ENCODE results near the gene NDRG3.
A peak's percentile ranks its signal among the peaks of the same experiment; 100 is the strongest.

The NDRG3 gene

DNA sequence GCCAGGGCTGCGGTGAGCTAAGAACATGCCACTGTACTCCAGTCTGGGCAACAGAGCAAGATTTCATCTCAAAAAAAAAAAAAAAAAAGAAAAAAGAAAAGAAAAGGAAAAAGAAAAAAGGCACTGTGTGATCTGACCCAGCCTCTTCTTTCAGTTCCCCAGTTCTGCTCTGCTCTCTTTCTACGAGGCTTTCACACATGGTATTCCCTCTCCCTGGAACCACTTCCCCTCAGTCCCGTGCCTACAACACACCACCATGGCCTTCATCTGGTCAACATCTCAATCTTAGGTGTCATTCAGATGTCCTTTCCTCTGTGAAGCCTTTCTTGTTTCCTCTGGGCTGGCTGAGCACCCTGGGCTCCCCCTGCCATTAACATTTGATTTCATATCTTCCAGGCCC lies 29.9 kb upstream of the NDRG3 start:
- no peak overlapping the region for H3K4me3 ChIP-seq (ENCODE audit: low read depth, low read length)
- TF ChIP-seq, protein P1, sequence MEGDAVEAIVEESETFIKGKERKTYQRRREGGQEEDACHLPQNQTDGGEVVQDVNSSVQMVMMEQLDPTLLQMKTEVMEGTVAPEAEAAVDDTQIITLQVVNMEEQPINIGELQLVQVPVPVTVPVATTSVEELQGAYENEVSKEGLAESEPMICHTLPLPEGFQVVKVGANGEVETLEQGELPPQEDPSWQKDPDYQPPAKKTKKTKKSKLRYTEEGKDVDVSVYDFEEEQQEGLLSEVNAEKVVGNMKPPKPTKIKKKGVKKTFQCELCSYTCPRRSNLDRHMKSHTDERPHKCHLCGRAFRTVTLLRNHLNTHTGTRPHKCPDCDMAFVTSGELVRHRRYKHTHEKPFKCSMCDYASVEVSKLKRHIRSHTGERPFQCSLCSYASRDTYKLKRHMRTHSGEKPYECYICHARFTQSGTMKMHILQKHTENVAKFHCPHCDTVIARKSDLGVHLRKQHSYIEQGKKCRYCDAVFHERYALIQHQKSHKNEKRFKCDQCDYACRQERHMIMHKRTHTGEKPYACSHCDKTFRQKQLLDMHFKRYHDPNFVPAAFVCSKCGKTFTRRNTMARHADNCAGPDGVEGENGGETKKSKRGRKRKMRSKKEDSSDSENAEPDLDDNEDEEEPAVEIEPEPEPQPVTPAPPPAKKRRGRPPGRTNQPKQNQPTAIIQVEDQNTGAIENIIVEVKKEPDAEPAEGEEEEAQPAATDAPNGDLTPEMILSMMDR (IDR thresholded peaks at IDR 0.05; ENCODE audit: low read depth, low read length): no peak

DNA sequence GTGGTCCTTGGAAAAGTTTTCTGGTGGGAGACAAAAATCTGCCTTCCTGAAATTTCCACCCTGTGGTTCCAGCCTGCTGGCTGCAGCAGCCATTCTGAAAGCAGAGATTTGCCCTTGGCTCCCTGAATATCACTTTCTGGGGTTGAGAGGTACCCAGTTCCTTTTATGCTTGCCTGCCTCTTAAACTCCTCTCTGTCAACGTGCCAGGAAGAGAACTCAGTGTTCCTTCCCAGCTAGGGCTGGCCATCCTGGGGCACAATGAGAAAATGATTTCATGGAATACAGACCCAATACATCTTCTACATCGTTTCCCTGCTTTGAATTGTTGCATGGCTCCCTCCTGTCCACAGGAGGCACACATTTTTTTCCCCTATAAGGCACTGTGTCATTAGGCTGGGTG lies 29.3 kb upstream of the NDRG3 start:
- TF ChIP-seq, protein P1 (IDR thresholded peaks at IDR 0.05; ENCODE audit: low read depth, low read length): no peak
- no peak overlapping the region for H3K4me3 ChIP-seq (ENCODE audit: low read depth, low read length)

DNA sequence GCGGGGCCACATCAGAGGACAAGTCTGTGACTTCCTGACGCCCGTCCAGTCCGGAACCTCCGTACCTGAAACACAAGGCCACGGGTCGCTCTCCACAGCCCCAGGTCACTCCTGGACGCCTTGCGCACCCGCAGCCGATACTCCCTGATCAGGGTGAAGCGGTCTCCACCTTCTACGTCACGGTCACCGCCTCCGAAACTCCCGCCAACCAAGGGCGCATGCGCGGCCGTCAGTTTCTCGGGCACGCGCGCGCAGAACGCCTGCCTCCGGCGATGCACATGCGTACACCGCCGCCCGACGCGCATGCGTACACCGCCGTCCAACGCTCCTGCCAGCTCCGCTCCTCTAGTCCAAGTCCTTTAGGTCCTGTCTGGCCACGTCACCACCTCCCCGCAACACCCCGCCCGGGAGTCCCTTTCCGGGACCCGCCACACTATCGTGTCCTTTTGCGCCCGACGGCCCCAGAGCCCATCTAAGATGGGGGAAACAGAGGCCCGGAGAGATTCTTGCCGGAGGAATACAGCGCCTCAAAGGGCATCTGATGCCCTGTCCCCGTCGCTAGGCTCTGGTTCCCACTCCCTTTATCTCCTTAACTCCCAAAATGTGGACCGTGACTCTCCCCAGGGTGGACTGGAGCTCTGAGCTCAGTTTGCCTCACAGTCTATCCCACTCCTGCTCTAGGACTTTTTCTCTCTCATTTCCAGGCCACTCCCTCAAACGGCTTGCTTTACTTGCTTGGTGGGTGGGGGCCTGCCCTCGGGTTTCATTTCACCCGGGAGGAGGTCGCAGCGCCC lies 27.9 kb upstream of the NDRG3 start, which contains the start of gene DSN1:
Gene DSN1, minus strand, starts transcription at position 167 of the 794 bp plus-strand sequence. CDS start 2,305 bp downstream, outside the sequence.
- TF ChIP-seq, protein P1 (IDR thresholded peaks at IDR 0.05; ENCODE audit: low read depth, low read length): no peak; the same call in 1 of the 2 replicates

DNA sequence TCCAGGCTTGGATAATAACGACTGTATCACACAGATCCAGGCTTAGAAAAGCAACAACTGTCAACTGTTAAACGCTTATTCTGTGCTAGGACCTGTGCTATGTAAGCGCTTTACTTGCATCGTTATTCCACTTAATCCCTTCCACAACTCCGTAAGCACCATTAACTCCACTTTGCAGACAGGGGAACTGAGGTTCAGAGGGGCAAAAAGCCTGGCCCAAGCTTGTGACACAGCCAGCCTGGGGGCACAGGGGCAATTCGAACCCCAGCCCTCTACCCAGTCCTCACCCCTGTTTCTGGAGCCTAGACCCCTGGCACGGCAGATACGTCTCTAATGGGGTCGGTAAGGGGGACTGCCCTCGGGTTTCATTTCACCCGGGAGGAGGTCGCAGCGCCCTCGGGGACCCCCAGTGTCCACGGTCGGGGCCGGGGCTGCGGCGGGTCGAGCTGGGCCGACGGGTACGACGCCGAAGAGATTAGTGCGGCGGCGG lies 27.3 kb upstream of the NDRG3 start:
- H3K4me3 ChIP-seq (ENCODE audit: low read depth, low read length): peak overlapping the region; percentile 84
- TF ChIP-seq, protein P1 (IDR thresholded peaks at IDR 0.05; ENCODE audit: low read depth, low read length): no peak

More for the DNA sequence above, 27.9 kb upstream of the NDRG3 start, which contains the start of gene DSN1:
- peak within 1 kb of the TSS; percentile 84 for H3K4me3 ChIP-seq (ENCODE audit: low read depth, low read length)

DNA sequence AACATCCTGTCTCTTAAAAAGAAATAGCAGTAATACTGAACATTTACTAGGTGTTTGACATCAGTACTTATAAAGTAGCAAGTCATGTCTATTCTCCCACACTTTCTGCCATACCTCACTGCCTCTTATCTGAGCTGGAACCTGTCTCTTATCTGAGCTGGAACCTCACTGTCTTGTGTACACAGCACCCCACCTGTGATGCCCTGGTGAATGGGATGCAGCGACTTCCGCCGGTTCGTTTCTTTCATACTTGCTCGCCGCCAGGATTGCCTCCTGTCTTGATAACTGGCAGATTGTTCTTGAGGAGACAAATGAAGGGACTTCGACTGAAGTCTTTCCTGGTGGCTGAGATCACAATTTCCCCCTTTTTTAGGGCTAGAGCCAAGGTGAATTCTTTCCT lies 24.8 kb upstream of the NDRG3 start:
- no peak overlapping the region for H3K4me3 ChIP-seq (ENCODE audit: low read depth, low read length)
- TF ChIP-seq, protein P1 (IDR thresholded peaks at IDR 0.05; ENCODE audit: low read depth, low read length): no peak

DNA sequence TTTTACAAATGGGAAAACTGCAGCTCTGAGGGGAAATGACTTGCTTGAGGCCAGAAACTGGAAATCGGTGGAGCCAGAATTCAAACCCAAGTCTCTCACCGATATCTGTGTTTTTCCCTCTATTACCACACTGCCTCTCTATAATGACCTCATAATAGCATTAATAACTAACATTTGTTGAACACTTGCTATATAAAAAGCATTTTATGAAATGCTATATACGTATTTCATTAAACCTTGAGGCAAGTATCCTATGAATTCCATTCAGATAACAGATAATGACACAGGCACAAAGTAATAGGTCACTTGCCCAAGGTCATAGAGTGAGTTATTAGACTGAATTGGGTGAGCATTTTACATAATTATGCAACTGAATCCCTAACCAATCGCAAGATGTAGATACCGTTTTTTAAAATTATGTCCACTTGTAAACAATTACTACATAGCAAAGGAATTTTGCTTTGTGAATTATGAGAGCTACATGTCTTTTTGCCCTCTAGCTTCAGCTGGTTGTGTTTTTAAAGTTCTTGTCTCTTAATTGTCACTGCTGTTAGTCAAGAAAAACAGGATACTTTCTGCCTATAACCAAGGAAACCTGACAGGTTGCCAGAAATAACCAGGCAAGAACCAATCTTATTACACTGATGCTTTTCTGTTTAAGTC lies 23.0 kb upstream of the NDRG3 start:
- TF ChIP-seq, protein P1 (IDR thresholded peaks at IDR 0.05; ENCODE audit: low read depth, low read length): no peak
- H3K4me3 ChIP-seq (ENCODE audit: low read depth, low read length): no peak overlapping the region

DNA sequence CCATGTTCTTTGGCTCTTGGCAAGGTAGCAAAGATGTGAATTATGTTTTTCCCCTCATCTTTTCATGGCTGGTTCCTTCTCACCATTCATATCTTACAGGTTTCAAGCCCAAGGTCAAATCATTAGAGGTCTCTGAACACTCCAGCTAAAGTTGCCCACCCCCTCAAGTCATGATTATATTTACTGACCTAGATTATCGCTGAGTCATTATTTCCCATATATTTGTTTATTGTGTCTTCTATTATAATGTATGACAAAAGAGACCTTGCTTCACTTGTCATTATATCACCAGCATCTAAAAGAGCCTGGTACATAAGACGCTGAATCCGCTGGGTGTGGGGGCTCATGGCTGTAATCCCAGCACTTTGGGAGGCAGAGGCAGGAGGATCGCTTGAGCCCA lies 15.2 kb upstream of the NDRG3 start:
- H3K4me3 ChIP-seq (ENCODE audit: low read depth, low read length): no peak overlapping the region
- TF ChIP-seq, protein P1 (IDR thresholded peaks at IDR 0.05; ENCODE audit: low read depth, low read length): no peak
